ENCODE measurements around the gene MLNR.
A peak's percentile ranks its signal among the peaks of the same experiment; 100 is the strongest.

Gene MLNR

GRCh38 chr13:49225223-49226042, 5.3 kb downstream of the MLNR start:
- DNase-seq (ENCODE audit: low spot score), result no peak
- FAIRE-seq, result no peak

- FAIRE-seq, result no peak
These were observed 6.5 kb downstream of the MLNR start for GRCh38 chr13:49226613-49227012.

DNA sequence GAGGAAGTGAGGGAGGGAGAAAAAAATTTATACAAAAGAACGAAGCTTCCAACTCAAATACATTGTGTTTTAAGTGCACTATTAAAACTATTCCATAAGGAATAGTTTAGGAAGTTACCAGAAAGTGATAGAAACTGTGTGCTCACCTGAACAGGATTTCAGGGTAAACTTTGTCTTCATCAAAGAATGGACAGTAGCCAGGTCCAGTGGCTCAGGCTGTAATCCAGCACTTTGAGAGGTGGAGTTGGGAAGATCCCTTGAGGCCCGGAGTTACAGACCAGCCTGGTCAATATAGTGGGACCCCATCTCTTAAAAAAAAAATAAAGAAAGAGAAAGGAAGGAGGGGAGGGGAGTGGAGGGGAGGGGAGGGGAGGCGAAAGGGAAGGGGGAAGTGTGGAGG, 14.6 kb downstream of the MLNR start:
- FAIRE-seq, result no peak
- no peak for DNase-seq (ENCODE audit: low spot score)

More at GRCh38 chr13:49226613-49227012, 6.5 kb downstream of the MLNR start:
- DNase-seq (ENCODE audit: low spot score), result no peak

GRCh38 chr13:49235856-49236431, 15.8 kb downstream of the MLNR start:
- no peak for DNase-seq (ENCODE audit: low spot score)
- FAIRE-seq, result no peak

DNA sequence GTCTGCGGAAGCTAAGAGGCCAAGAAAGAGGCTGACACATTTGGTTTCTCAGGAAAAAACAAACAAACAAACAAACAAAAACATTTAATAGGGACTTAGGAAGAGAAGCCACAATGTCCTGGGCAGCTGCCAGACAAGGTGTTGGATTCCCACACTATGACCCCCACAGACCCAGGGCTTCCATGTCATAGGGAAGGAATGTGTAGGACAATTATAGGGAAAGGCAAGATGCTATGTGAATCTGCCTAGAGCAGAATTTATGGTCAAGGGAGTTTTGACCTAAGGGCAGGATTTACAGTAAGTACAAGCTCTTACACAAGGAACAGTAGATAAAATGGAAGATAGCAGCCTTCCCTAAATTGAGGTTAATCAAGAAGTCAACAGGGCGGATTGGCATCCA, 18.5 kb downstream of the MLNR start:
- no peak for DNase-seq (ENCODE audit: low spot score)

DNA sequence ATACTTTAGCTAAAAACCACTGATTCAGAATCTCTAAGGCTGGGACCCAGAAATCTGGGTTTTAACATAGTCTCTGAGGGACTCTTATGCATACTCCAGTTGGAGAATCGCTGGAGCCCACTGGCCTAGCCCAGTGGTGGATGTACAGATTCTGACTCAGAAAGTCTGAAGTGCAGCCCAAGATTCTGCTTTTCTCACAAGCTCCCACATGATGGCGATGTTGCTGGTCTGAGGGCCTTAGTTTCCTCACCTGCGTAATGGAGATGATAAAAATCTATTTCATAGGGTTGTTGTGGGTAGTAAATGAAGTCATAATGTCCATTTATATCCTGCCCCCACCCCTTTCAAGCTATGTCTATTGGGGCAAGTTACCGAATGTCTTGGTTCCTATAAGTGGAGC, 19.9 kb downstream of the MLNR start:
- DNase-seq (ENCODE audit: low spot score) (no peak), FAIRE-seq (no peak)

More for the DNA sequence above, 18.5 kb downstream of the MLNR start:
- FAIRE-seq, result no peak

- DNase-seq (ENCODE audit: low spot score), result no peak
- FAIRE-seq, result no peak
These were observed 21.2 kb downstream of the MLNR start for GRCh38 chr13:49241296-49241695.

DNA sequence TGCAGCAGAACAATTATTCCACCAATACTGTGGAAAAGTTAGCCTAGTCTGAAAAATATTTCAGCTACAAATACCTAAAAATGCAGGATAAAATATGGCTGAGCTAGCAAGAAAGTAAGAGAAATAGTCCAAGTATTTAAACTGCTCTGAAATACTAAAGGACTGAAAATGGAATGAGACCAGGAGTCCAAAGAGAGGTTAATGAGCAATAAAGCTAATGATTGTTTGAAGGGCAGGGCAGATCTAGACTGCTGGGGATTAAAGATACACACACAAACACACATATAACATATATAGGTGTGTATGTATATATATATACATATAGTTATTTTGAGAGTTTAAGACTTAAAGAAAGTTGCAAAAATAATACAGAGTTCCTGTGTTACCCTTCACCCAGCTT, 25.0 kb downstream of the MLNR start:
- DNase-seq (ENCODE audit: low spot score), result no peak
- FAIRE-seq, result no peak

GRCh38 chr13:49246850-49247642, 26.9 kb downstream of the MLNR start:
- DNase-seq (ENCODE audit: low spot score) (no peak), FAIRE-seq (no peak)

DNA sequence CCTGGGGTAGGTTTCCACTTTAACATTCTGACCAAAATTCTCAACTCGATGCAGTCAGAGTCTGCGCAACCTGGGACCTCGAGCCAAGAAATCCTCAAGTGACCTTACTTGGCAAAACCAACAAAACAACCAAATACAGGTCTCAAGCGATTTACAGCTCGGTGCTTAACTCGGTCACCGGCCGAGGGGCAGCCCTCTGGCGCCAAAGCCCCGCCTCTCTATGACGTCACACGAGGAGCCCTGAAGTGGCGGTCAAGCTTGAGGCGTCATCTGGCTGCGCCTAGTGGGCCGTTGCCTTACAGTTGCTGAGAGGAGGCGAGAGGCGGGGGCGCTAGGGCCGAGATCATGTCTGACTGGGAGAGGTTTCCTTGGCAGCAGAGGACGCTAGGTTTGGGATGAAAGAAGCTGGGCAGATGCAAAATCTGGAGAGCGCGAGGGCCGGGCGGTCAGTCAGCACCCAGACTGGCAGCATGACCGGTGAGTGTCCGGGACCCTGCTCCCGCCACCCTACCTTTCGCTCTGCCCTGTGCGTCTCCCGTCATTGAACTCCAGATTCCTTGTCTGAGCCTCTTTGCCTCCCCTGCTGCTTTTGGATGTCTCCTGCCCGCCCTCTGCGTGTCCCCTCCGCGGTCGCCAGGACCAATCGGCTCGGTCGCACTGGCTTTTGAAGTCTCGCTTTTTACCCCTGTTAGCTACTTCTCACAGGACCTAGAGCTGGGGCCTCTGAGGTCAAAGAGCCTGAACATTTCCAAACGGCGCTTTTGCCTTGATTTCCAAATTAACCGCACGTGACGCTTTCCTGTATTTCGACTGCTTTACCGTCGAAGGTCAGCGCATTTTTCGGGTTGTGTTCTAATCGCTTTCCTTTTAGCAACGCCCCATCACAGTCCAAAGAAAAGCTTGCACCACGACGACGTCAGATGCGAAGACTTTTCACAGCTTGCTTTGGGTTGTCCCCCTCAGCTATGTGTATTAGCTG, 27.8 kb downstream of the MLNR start, which contains the start of gene CDADC1:
CDADC1 (plus strand) TSS at position 283 of the 979 bp plus-strand sequence; CDS start at position 396, 113 bp downstream.
- FAIRE-seq (peak; percentile 63), DNase-seq (ENCODE audit: low spot score) (peak; percentile 70)

GRCh38 chr13:49248622-49249002, 28.5 kb downstream of the MLNR start:
- FAIRE-seq (no peak), DNase-seq (ENCODE audit: low spot score) (no peak)

DNA sequence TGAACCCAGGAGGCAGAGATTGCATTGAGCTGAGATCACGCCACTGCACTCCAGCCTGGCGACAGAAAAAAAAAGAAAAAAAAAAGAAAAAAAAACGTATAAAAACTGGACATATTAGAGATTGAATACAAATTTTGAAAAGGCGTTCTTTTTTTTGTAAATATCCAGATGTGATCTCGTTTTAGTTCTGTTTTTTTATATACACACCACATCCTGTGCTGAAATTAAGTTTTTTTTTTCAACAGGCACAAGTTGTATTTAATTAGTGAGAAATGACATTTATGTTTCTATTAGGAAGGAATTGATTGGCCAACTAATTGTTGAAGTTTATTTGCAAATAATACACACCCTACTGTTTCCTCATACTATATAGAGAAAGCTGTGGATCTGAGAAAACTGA, 31.2 kb downstream of the MLNR start:
- no peak for DNase-seq (ENCODE audit: low spot score)
- no peak for FAIRE-seq

DNA sequence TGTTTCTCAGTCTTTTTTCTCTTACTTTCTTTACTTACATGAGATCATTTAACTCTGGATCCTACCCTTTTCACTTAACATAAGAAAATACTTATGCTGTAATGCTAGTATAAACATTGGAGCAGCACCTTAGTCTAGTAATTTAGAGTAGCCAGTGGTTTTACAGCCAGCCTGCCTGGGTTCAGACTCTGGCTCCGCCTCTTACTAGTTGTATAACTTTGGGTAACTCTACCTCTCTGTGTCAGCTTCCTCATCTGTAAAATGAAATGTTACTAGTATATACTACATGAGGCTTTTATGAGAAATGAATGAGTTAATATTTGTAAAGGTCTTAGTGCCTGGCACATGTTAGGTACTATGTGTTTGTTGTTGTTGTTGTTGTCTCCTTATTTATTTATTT, 33.2 kb downstream of the MLNR start:
- FAIRE-seq (no peak), DNase-seq (ENCODE audit: low spot score) (no peak)

DNA sequence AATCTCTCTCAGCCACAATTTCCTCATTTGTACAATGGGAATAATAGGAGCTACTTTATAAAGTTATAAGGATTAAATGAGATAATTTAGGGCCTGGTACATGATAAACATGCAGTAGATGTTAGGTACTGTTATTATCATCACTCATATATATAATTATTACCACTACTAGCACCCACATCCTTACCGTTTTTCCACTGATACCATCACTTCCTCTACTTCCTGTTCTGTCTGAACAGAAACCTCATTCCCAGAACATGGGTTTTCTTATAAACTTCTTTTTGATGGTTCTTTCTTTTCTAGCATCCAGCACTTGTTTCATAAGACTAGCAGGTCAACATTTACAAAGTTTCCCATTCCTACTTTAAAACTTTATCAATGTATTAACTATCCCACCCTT, 33.9 kb downstream of the MLNR start:
- no peak for FAIRE-seq

DNA sequence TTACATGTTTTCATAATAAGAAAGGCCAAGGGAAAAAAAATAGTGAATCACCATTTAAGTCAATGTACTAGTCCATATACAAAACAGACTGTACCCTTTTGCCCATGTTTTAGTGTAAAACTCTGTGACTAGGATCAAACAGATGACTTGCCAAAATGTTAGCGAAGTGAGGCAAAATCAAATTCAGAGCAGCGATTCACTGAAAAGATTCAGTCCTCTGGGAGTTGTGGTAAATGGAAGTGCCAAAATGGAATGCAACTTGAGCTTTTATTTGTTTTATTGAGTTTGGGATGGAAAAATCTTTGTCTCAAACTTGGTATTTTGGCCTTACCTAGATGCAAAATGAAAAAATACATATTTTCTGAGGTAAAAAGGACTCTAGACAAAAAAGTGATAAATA, 36.7 kb downstream of the MLNR start:
- FAIRE-seq (no peak), DNase-seq (ENCODE audit: low spot score) (no peak)

More for the DNA sequence above, 33.9 kb downstream of the MLNR start:
- DNase-seq (ENCODE audit: low spot score), result no peak

DNA sequence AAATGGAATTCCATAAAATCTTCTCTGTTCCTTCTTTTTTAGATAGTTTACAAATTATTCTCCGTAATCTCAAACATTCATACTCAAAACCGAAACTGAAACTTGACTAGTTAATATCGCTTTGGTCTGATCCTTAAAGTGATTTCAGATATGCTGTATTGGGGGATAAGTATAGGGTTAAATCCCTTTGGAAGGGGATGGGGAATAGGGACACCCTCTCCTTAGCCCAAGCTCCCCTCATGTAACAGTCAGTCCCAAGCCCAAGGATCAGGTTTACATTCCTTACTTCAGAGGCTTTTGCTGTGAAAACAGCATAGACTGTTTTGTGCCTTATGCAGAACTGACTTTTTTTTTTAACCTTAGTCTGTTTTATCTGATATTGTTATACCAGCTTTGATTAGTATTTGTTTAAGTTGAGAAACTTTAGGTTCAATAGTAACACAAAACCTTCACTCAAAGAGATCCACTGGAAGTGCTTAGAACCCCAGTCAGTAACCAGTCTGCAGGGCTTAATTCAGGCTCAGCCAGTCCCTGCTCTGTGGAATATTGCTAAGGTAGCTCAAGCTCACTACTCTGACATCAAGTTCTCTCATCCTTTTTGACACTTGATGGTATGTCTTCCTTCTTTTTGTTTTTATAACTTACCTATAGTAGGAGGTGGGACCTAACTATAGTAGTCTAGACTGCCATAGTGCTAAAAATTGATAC, 38.1 kb downstream of the MLNR start:
- DNase-seq (ENCODE audit: low spot score) (no peak), FAIRE-seq (no peak)

- DNase-seq (ENCODE audit: low spot score) (no peak), FAIRE-seq (no peak)
These were observed 39.4 kb downstream of the MLNR start for GRCh38 chr13:49259586-49259985.

DNA sequence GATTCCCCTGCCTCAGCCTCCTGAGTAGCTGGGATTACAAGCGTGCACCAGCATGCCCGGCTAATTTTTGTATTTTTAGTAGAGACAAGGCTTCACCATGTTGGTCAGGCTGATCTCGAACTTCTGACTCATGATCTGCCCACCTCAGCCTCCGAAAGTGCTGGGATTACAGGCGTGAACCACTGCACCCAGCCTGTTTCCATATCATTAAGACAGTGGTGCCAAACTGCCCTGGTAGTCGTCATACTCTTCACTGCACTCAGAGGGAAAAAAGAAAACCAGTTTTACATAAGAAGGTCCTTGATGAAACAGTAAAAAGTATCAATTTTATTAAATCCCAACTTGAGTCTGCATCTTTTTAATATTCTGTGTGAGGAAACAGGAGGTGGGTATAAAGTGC, 42.5 kb downstream of the MLNR start:
- DNase-seq (ENCODE audit: low spot score) (no peak), FAIRE-seq (no peak)

GRCh38 chr13:49265822-49266221, 45.7 kb downstream of the MLNR start:
- FAIRE-seq (no peak), DNase-seq (ENCODE audit: low spot score) (no peak)

DNA sequence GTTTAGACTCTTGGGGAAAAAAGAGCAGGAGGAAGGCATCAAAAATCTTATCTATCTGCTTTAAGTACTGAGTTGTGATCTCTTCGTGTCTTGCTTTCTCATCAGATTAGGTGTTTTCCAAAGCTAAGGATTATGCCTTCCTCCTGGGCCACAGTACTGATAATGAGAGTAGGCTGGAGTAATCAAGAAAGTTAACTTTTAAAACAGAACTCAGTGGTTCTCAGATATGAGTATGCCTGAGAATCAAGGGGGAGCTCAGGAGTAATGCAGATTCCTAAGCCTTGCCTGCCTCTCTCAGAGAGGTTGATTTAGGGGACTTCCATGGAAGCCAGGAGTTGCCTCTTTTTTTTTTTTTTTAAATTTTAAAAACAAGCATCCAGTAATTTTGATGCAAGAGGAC, 51.1 kb downstream of the MLNR start:
- no peak for DNase-seq (ENCODE audit: low spot score)
- no peak for FAIRE-seq

Measured in RCC 7860 (cell line).